ENCODE data around the gene DLG1. TPM values are rescaled to one million over a fixed set of nuclear protein-coding genes. Genes with fewer than 3 reads are reported as not detected.

The DLG1 gene
- total RNA-seq, 1 experiment from 2014 or later = 107 TPM

- DNase-seq (ENCODE audit: low spot score) = no peak
- CTCF ChIA-PET = no interaction called here
Observed at GRCh38 chr3:197023998-197024651, 274.3 kb downstream of the DLG1 start.

GRCh38 chr3:197023241-197023997 is 275.0 kb downstream of the DLG1 start:
- BruUV-seq (replicated peaks) = no TSS peak
- Histone ChIP-seq H3K27me3 (replicated peaks; ENCODE audit: insufficient read depth, low read depth, low read length, poor library complexity) (no peaks in the 10 kb centered on the region), H3K36me3 (ENCODE audit: insufficient read depth, low read length, poor library complexity, severe bottlenecking) (no peaks in the 10 kb centered on the region), H3K9me3 (ENCODE audit: low read depth, low read length, poor library complexity, severe bottlenecking) (no peaks in the 10 kb centered on the region), H3K4me1 (ENCODE audit: insufficient read depth, low read length, poor library complexity, severe bottlenecking) (no peaks in the 10 kb centered on the region), H3K4me3 (ENCODE audit: low read depth, low read length, poor library complexity, severe bottlenecking) (no peak overlapping the region), H3K27ac (ENCODE audit: low read depth, low read length, poor library complexity, severe bottlenecking) (no peak overlapping the region)
- no peak for DNase-seq (ENCODE audit: low spot score)
- CTCF ChIA-PET = no interaction called here
- TF ChIP-seq CTCF (conservative IDR thresholded peaks at IDR 0.05; ENCODE audit: low read depth, low read length) (no peak), EZH2 (IDR thresholded peaks at IDR 0.05; ENCODE audit: borderline replicate concordance, low read depth, low read length, poor library complexity, severe bottlenecking) (no peak)
- POLR2A ChIA-PET (ENCODE audit: low non-redundant PET) = no interaction called here
- intact Hi-C loops (cut with micrococcal nuclease; ENCODE audit: unreplicated experiment) = no loop called here

More at GRCh38 chr3:197023998-197024651, 274.3 kb downstream of the DLG1 start:
- H3K4me3 ChIP-seq (ENCODE audit: low read depth, low read length, poor library complexity, severe bottlenecking) = no peak overlapping the region
- H3K27me3 ChIP-seq (replicated peaks; ENCODE audit: insufficient read depth, low read depth, low read length, poor library complexity) = no peaks in the 10 kb centered on the region
- intact Hi-C loops (cut with micrococcal nuclease; ENCODE audit: unreplicated experiment) = no loop called here
- POLR2A ChIA-PET (ENCODE audit: low non-redundant PET) = no interaction called here
- no peaks in the 10 kb centered on the region for H3K36me3 ChIP-seq (ENCODE audit: insufficient read depth, low read length, poor library complexity, severe bottlenecking)
- BruUV-seq (replicated peaks) = no TSS peak
- no peak for TF ChIP-seq EZH2 (IDR thresholded peaks at IDR 0.05; ENCODE audit: borderline replicate concordance, low read depth, low read length, poor library complexity, severe bottlenecking)
- no peak for TF ChIP-seq CTCF (conservative IDR thresholded peaks at IDR 0.05; ENCODE audit: low read depth, low read length)
- no peaks in the 10 kb centered on the region for H3K4me1 ChIP-seq (ENCODE audit: insufficient read depth, low read length, poor library complexity, severe bottlenecking)
- no peak overlapping the region for H3K27ac ChIP-seq (ENCODE audit: low read depth, low read length, poor library complexity, severe bottlenecking)
- H3K9me3 ChIP-seq (ENCODE audit: low read depth, low read length, poor library complexity, severe bottlenecking) = no peaks in the 10 kb centered on the region

- POLR2A ChIA-PET (ENCODE audit: low non-redundant PET) = no interaction called here
Observed at GRCh38 chr3:197022405-197023231, 275.8 kb downstream of the DLG1 start.

More at GRCh38 chr3:197022405-197023231, 275.8 kb downstream of the DLG1 start:
- Histone ChIP-seq H3K36me3 (ENCODE audit: insufficient read depth, low read length, poor library complexity, severe bottlenecking) (no peaks in the 10 kb centered on the region), H3K27me3 (replicated peaks; ENCODE audit: insufficient read depth, low read depth, low read length, poor library complexity) (no peaks in the 10 kb centered on the region), H3K27ac (ENCODE audit: low read depth, low read length, poor library complexity, severe bottlenecking) (no peak overlapping the region), H3K4me1 (ENCODE audit: insufficient read depth, low read length, poor library complexity, severe bottlenecking) (no peaks in the 10 kb centered on the region), H3K9me3 (ENCODE audit: low read depth, low read length, poor library complexity, severe bottlenecking) (no peaks in the 10 kb centered on the region), H3K4me3 (ENCODE audit: low read depth, low read length, poor library complexity, severe bottlenecking) (no peak overlapping the region)
- intact Hi-C loops (cut with micrococcal nuclease; ENCODE audit: unreplicated experiment) = no loop called here
- no peak for DNase-seq (ENCODE audit: low spot score)
- TF ChIP-seq CTCF (conservative IDR thresholded peaks at IDR 0.05; ENCODE audit: low read depth, low read length) = no peak
- TF ChIP-seq EZH2 (IDR thresholded peaks at IDR 0.05; ENCODE audit: borderline replicate concordance, low read depth, low read length, poor library complexity, severe bottlenecking) = no peak
- CTCF ChIA-PET = no interaction called here
- no TSS peak for BruUV-seq (replicated peaks)
